Measurements from ENCODE around the gene GALNT7. TPM values are rescaled to one million over a fixed set of nuclear protein-coding genes. Genes with fewer than 3 reads are reported as not detected.

GALNT7 gene
- total RNA-seq, 1 experiment from 2014 or later, result 16.8 TPM

DNA sequence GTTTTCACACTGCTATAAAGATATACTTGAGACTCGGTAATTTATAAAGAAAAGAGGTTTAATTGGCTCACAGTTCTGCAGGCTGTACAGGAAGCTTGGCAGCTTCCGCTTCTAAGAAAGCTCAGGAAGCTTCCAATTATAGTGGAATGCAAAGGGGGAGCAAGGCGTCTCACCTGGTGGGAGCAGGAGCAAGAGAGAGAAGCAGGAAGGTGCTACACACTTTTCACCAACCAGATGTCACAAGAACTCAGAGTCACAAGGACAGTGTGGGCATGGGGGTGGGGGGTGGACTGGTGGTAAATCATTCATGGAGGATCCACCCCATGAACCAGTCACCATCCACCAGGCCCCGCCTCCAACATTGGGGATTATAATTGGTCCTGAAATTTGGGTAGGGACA, 142.8 kb downstream of the GALNT7 start:
- no peak overlapping the region for H3K27ac Mint-ChIP-seq (ENCODE audit: unreplicated experiment)
- DNase-seq, result no peak
- no TSS peak for BruUV-seq (replicated peaks)
- ChIA-PET CTCF (no interaction called here), POLR2A (no interaction called here)
- no peaks in the 10 kb centered on the region for H3K4me1 ChIP-seq
- H3K9me3 ChIP-seq, result no peaks in the 10 kb centered on the region
- H3K27me3 ChIP-seq (replicated peaks; ENCODE audit: control insufficient read depth, insufficient read depth, low read length), result no peaks in the 10 kb centered on the region
- intact Hi-C loops (cut with micrococcal nuclease; ENCODE audit: unreplicated experiment), result loop anchor here (10.0 kb wide), 1 partner anchor 183 kb away; no protein-coding TSS in a partner anchor
- no peaks in the 10 kb centered on the region for H3K9me3 Mint-ChIP-seq (ENCODE audit: unreplicated experiment)
- no peaks in the 10 kb centered on the region for H3K36me3 ChIP-seq (ENCODE audit: control insufficient read depth, insufficient read depth, low read length)
- no peaks in the 10 kb centered on the region for H3K36me3 Mint-ChIP-seq (ENCODE audit: insufficient read depth, unreplicated experiment)
- TF ChIP-seq, protein P1, sequence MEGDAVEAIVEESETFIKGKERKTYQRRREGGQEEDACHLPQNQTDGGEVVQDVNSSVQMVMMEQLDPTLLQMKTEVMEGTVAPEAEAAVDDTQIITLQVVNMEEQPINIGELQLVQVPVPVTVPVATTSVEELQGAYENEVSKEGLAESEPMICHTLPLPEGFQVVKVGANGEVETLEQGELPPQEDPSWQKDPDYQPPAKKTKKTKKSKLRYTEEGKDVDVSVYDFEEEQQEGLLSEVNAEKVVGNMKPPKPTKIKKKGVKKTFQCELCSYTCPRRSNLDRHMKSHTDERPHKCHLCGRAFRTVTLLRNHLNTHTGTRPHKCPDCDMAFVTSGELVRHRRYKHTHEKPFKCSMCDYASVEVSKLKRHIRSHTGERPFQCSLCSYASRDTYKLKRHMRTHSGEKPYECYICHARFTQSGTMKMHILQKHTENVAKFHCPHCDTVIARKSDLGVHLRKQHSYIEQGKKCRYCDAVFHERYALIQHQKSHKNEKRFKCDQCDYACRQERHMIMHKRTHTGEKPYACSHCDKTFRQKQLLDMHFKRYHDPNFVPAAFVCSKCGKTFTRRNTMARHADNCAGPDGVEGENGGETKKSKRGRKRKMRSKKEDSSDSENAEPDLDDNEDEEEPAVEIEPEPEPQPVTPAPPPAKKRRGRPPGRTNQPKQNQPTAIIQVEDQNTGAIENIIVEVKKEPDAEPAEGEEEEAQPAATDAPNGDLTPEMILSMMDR (IDR thresholded peaks at IDR 0.05; ENCODE audit: insufficient read depth in 1 of 2, low read depth in 1 of 2, low read length in 1 of 2, severe bottlenecking in 1 of 2, unreplicated experiment in 1 of 2), result no peak
- H3K27me3 Mint-ChIP-seq (ENCODE audit: insufficient read depth, unreplicated experiment), result no peaks in the 10 kb centered on the region
- H3K4me1 Mint-ChIP-seq (ENCODE audit: low read depth, unreplicated experiment), result no peaks in the 10 kb centered on the region
- no peak overlapping the region for H3K4me3 ChIP-seq (ENCODE audit: low read depth, low read length)
- H3K4me3 Mint-ChIP-seq (ENCODE audit: unreplicated experiment), result no peak overlapping the region

DNA sequence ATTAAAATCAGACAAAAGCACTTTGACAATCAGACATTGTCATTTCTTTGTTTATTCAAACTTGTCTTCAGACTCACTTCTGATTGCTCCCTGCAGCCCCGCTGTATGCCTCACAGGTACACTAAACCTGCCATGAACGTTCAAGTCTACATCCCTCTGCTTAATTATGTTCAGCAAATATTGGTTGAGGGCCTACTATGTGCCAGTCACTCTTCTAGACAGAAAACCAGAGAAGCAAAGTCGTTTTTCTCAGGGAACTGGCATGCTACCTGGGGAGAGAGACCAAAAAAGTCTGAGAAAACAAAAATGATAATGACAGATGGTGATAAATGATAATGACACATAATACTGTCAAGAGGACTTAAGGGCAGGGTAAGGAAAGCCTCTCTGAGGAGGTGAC, 146.1 kb downstream of the GALNT7 start:
- CTCF ChIA-PET, result no interaction called here
- Histone ChIP-seq H3K36me3 (ENCODE audit: control insufficient read depth, insufficient read depth, low read length) (no peaks in the 10 kb centered on the region), H3K9me3 (no peaks in the 10 kb centered on the region), H3K4me3 (ENCODE audit: low read depth, low read length) (no peak overlapping the region), H3K4me1 (no peaks in the 10 kb centered on the region), H3K27me3 (replicated peaks; ENCODE audit: control insufficient read depth, insufficient read depth, low read length) (no peaks in the 10 kb centered on the region)
- Mint-ChIP-seq H3K36me3 (ENCODE audit: insufficient read depth, unreplicated experiment) (no peaks in the 10 kb centered on the region), H3K4me3 (ENCODE audit: unreplicated experiment) (no peak overlapping the region), H3K4me1 (ENCODE audit: low read depth, unreplicated experiment) (peaks cover 5% of the 10 kb centered on the region), H3K27ac (ENCODE audit: unreplicated experiment) (no peak overlapping the region), H3K27me3 (ENCODE audit: insufficient read depth, unreplicated experiment) (no peaks in the 10 kb centered on the region), H3K9me3 (ENCODE audit: unreplicated experiment) (no peaks in the 10 kb centered on the region)
- intact Hi-C loops (cut with micrococcal nuclease; ENCODE audit: unreplicated experiment), result loop anchor here (10.0 kb wide), 1 partner anchor 180 kb away; no protein-coding TSS in a partner anchor
- DNase-seq, result no peak
- TF ChIP-seq, protein P1 (IDR thresholded peaks at IDR 0.05; ENCODE audit: insufficient read depth in 1 of 2, low read depth in 1 of 2, low read length in 1 of 2, severe bottlenecking in 1 of 2, unreplicated experiment in 1 of 2), result no peak
- POLR2A ChIA-PET, result no interaction called here
- no TSS peak for BruUV-seq (replicated peaks)

GRCh38 chr4:173316060-173316459, 147.4 kb downstream of the GALNT7 start:
- no peaks in the 10 kb centered on the region for H3K9me3 ChIP-seq
- no peaks in the 10 kb centered on the region for H3K4me1 ChIP-seq
- Mint-ChIP-seq H3K9me3 (ENCODE audit: unreplicated experiment) (no peaks in the 10 kb centered on the region), H3K27ac (ENCODE audit: unreplicated experiment) (no peak overlapping the region), H3K4me3 (ENCODE audit: unreplicated experiment) (no peak overlapping the region), H3K27me3 (ENCODE audit: insufficient read depth, unreplicated experiment) (no peaks in the 10 kb centered on the region), H3K36me3 (ENCODE audit: insufficient read depth, unreplicated experiment) (no peaks in the 10 kb centered on the region), H3K4me1 (ENCODE audit: low read depth, unreplicated experiment) (peaks cover 7% of the 10 kb centered on the region)
- TF ChIP-seq, protein P1 (IDR thresholded peaks at IDR 0.05; ENCODE audit: insufficient read depth in 1 of 2, low read depth in 1 of 2, low read length in 1 of 2, severe bottlenecking in 1 of 2, unreplicated experiment in 1 of 2), result no peak
- POLR2A ChIA-PET, result no interaction called here
- no TSS peak for BruUV-seq (replicated peaks)
- H3K4me3 ChIP-seq (ENCODE audit: low read depth, low read length), result no peak overlapping the region
- H3K36me3 ChIP-seq (ENCODE audit: control insufficient read depth, insufficient read depth, low read length), result no peaks in the 10 kb centered on the region
- no peaks in the 10 kb centered on the region for H3K27me3 ChIP-seq (replicated peaks; ENCODE audit: control insufficient read depth, insufficient read depth, low read length)
- no peak for DNase-seq
- intact Hi-C loops (cut with micrococcal nuclease; ENCODE audit: unreplicated experiment), result loop anchor here (10.0 kb wide), 1 partner anchor 179 kb away; no protein-coding TSS in a partner anchor
- CTCF ChIA-PET, result interaction anchor here (0.6 kb wide), 1 partner anchor 302 kb away, joined by 4 read pairs; no protein-coding TSS in a partner anchor

All from Caco-2 (cell line).